C1 segment of cervical spinal cord (tissue), 14 donors: ENCODE measurements around the gene ZNF232.
A peak's percentile ranks its signal among the peaks of the same experiment; 100 is the strongest.
"Not testable (repeated sequence)": the region's sequence is repeated elsewhere in the genome, so short reads cannot be mapped to it uniquely, and the experiment has no call there.

Experiments used
- DNase-seq, 14 donors: peaks; one replicate each; lab custom pipeline; 2025; lab: John Stamatoyannopoulos, UW

Gene ZNF232

GRCh38 chr17:5130261-5130660 is 18.6 kb upstream of the ZNF232 start:
- not testable (repeated sequence) for DNase-seq

- DNase-seq = not testable (repeated sequence)
Observed at GRCh38 chr17:5129770-5130169, 18.1 kb upstream of the ZNF232 start.

- DNase-seq = no peak
Observed at GRCh38 chr17:5128905-5129535, 17.3 kb upstream of the ZNF232 start.

GRCh38 chr17:5128387-5128786 is 16.7 kb upstream of the ZNF232 start:
- DNase-seq = not testable (repeated sequence)

GRCh38 chr17:5127910-5128309 is 16.2 kb upstream of the ZNF232 start:
- DNase-seq = no peak

- no peak for DNase-seq
Observed at GRCh38 chr17:5126719-5127488, 15.2 kb upstream of the ZNF232 start.

- not testable (repeated sequence) for DNase-seq
Observed at GRCh38 chr17:5124896-5125295, 13.2 kb upstream of the ZNF232 start.

- not testable (repeated sequence) for DNase-seq
Observed at GRCh38 chr17:5124125-5124760, 12.6 kb upstream of the ZNF232 start.

GRCh38 chr17:5123343-5124124 is 11.9 kb upstream of the ZNF232 start:
- DNase-seq = no peak

GRCh38 chr17:5122586-5123342 is 11.1 kb upstream of the ZNF232 start:
- DNase-seq = peak in 10 of 14 donors; percentile 3 to 67 (median 32)

GRCh38 chr17:5122056-5122455 is 10.4 kb upstream of the ZNF232 start:
- DNase-seq = not testable (repeated sequence)

- no peak for DNase-seq
Observed at GRCh38 chr17:5121186-5121841, 9.6 kb upstream of the ZNF232 start.

- not testable (repeated sequence) for DNase-seq
Observed at GRCh38 chr17:5120436-5121185, 8.9 kb upstream of the ZNF232 start.

- no peak for DNase-seq
Observed at GRCh38 chr17:5120036-5120435, 8.4 kb upstream of the ZNF232 start.

GRCh38 chr17:5118219-5118618 is 6.5 kb upstream of the ZNF232 start:
- no peak for DNase-seq

- DNase-seq = peak in 2 of 14 donors; percentile 13
Observed at GRCh38 chr17:5115673-5116651, 4.3 kb upstream of the ZNF232 start, which contains the start of gene USP6. USP6 (plus strand) TSS chr17:5116032; CDS start chr17:5130368, 14,336 bp downstream.

- DNase-seq = peak in 1 of 14 donors; percentile 6
Observed at GRCh38 chr17:5110816-5111215, 862 bp downstream of the ZNF232 start.

- DNase-seq = no peak
Observed at GRCh38 chr17:5100832-5101231, 10.8 kb downstream of the ZNF232 start.
